A673 (cell line): Measurements from ENCODE around the gene PXDN. TPM values are rescaled to one million over a fixed set of nuclear protein-coding genes. Genes with fewer than 3 reads are reported as not detected.

ENCODE experiments used
- BruUV-seq: library from RNA; stranded (reverse); fragments of 400-500 nt; replicated peaks from 2 replicates; lab custom pipeline; 2021; lab: Mats Ljungman, UMichigan
- CTCF ChIA-PET: fragments of 300-600 bp; sonication (Branson Sonifier 250); formaldehyde crosslinking; loops from one replicate; lab custom pipeline; 2022; ENCODE audit warnings: antibody characterized with exemption; lab: Charles Lee
- POLR2A ChIA-PET: fragments of 300-600 bp; sonication (Branson Sonifier 250); formaldehyde crosslinking; loops from one replicate; lab custom pipeline; 2022; ENCODE audit warnings: antibody characterized with exemption; ENCODE audit not compliant: low non-redundant PET; lab: Charles Lee
- DNase-seq: peaks from one replicate; pipeline ENCODE4 v3.0.0-alpha.2; 2015; ENCODE audit warnings: low spot score
- H3K27ac ChIP-seq: fragments of 200-600 bp; sonication (generic); 2 replicates; pipeline ENCODE4 v1.5.1; 2016; ENCODE audit warnings: mixed run types, low read depth, mild to moderate bottlenecking, mixed read lengths, antibody characterized with exemption, low read length; ENCODE audit not compliant: poor library complexity, severe bottlenecking
- H3K27me3 ChIP-seq: fragments of 200-600 bp; sonication (generic); replicated peaks from 2 replicates; pipeline ENCODE4 v1.6.1; 2017; ENCODE audit warnings: mixed run types, low read depth, mild to moderate bottlenecking, mixed read lengths, antibody characterized with exemption, low read length; ENCODE audit not compliant: insufficient read depth, poor library complexity
- H3K36me3 ChIP-seq: fragments of 200-600 bp; sonication (generic); 2 replicates; pipeline ENCODE4 v1.6.1; 2016; ENCODE audit warnings: mixed run types, mild to moderate bottlenecking, mixed read lengths, antibody characterized with exemption, low read length; ENCODE audit not compliant: insufficient read depth, poor library complexity, severe bottlenecking
- H3K4me1 ChIP-seq: fragments of 200-600 bp; sonication (generic); 2 replicates; pipeline ENCODE4 v1.6.1; 2017; ENCODE audit warnings: mixed run types, mild to moderate bottlenecking, mixed read lengths, antibody characterized with exemption, low read length; ENCODE audit not compliant: insufficient read depth, poor library complexity, severe bottlenecking
- H3K4me3 ChIP-seq: fragments of 200-600 bp; sonication (generic); 2 replicates; pipeline ENCODE4 v1.5.1; 2016; ENCODE audit warnings: low read depth, mixed run types, mild to moderate bottlenecking, mixed read lengths, low read length; ENCODE audit not compliant: poor library complexity, severe bottlenecking
- H3K9me3 ChIP-seq: fragments of 200-600 bp; sonication (generic); 2 replicates; pipeline ENCODE4 v1.6.1; 2016; ENCODE audit warnings: mixed run types, low read depth, mild to moderate bottlenecking, mixed read lengths, antibody characterized with exemption, low read length; ENCODE audit not compliant: poor library complexity, severe bottlenecking
- EZH2 ChIP-seq: fragments of 200-600 bp; sonication (generic); IDR thresholded peaks from 2 replicates; pipeline ENCODE4 v1.6.1; 2017; ENCODE audit warnings: borderline replicate concordance, low read depth, mild to moderate bottlenecking, mixed read lengths, antibody characterized with exemption, low read length; ENCODE audit not compliant: poor library complexity, severe bottlenecking
- intact Hi-C: fragments of 100-400 bp; cut with micrococcal nuclease; formaldehyde crosslinking; loops from one replicate; pipeline ENCODE4 v1.10.0; 2022; ENCODE audit not compliant: unreplicated experiment
- total RNA-seq: library from RNA; stranded (reverse); gene quantifications from 2 replicates; pipeline ENCODE4 v1.2.3, GENCODE V29; 2021
- TF ChIP-seq, protein P1 (sequence below): fragments of 300-800, 200-600 bp; sonication (generic); conservative IDR thresholded peaks from 2 replicates; pipeline ENCODE4 v1.5.1; 2017; ENCODE audit warnings: low read depth, mild to moderate bottlenecking, antibody characterized with exemption, low read length, moderate library complexity, mixed read lengths

PXDN gene
- total RNA-seq, 1 experiment from 2014 or later: 162 TPM

DNA sequence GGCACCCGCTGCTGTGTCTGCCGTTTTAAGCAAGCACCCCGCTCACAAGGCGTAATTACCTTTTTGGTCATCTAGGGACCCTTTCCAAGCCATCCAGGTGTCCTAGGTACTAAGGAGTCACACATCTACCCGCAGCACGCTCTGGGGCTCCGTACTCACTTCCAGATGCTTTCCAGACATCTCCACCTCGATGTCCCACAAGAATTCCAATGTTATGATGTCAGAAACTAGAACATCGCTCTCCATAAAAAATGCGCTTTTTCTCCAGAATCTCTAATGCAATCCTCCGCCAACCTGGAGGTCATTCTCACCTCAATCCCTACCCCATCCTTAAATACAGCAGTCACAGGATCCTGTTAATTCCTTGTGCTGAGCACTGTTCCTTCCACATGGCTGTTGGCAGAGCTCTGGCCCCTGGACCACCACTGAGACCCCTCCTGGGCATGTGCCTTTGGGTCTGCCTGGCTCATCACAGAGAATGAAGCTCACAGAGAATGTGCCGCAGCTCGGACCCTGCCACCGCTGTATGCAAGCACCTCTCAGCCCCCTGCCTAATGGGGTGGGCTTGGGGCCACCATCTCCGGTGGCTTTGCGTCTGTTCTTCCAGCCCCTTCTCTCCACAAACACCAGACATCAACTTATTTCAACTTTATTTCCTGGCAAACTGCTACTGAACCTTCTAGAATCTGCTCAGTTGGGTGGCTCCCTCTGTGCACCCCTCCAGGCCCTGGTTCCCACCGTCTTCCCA, 4.6 kb upstream of the PXDN start:
- DNase-seq: no peak
- BruUV-seq: no TSS peak
- ChIA-PET POLR2A (no interaction called here), CTCF (no interaction called here)
- TF ChIP-seq, protein P1, sequence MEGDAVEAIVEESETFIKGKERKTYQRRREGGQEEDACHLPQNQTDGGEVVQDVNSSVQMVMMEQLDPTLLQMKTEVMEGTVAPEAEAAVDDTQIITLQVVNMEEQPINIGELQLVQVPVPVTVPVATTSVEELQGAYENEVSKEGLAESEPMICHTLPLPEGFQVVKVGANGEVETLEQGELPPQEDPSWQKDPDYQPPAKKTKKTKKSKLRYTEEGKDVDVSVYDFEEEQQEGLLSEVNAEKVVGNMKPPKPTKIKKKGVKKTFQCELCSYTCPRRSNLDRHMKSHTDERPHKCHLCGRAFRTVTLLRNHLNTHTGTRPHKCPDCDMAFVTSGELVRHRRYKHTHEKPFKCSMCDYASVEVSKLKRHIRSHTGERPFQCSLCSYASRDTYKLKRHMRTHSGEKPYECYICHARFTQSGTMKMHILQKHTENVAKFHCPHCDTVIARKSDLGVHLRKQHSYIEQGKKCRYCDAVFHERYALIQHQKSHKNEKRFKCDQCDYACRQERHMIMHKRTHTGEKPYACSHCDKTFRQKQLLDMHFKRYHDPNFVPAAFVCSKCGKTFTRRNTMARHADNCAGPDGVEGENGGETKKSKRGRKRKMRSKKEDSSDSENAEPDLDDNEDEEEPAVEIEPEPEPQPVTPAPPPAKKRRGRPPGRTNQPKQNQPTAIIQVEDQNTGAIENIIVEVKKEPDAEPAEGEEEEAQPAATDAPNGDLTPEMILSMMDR: no peak
- no peak for TF ChIP-seq EZH2
- H3K9me3 ChIP-seq: peaks cover 1% of the 10 kb centered on the region
- H3K27me3 ChIP-seq: no peaks in the 10 kb centered on the region
- H3K4me1 ChIP-seq: no peaks in the 10 kb centered on the region
- no peak overlapping the region for H3K4me3 ChIP-seq
- H3K27ac ChIP-seq: no peak overlapping the region
- intact Hi-C loops: no loop called here
- no peaks in the 10 kb centered on the region for H3K36me3 ChIP-seq

DNA sequence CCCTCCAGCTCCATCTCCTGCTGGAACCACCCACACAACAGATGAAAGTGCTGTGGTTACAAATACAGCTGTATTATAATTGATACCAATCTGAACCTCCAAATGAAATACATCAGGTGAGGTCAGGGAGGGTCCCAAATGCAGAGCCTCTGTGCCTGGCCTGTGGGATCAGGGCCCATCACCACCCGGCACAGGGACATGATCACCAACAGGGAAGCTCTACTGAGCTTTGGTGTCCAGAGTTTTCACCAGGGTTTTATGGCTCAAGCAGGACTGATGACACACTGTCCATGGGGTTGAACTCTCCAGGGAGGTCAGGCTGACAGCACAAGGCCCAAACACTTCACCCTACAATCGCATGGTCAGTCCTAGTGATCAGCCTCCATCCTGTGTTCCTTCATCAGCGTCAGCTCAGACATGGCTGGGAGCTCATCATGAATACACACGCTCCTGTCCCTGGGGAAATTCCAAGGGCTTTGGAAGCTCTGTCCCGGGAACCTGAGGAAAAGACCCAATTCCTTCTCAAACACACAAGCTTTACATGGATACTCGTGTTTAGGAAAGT, 3.9 kb upstream of the PXDN start:
- no TSS peak for BruUV-seq
- H3K36me3 ChIP-seq: no peaks in the 10 kb centered on the region
- POLR2A ChIA-PET: no interaction called here
- no peak overlapping the region for H3K27ac ChIP-seq
- H3K27me3 ChIP-seq: no peaks in the 10 kb centered on the region
- no peaks in the 10 kb centered on the region for H3K9me3 ChIP-seq
- intact Hi-C loops: no loop called here
- CTCF ChIA-PET: no interaction called here
- TF ChIP-seq EZH2: no peak
- TF ChIP-seq, protein P1: no peak
- H3K4me1 ChIP-seq: no peaks in the 10 kb centered on the region
- DNase-seq: no peak
- no peak overlapping the region for H3K4me3 ChIP-seq

DNA sequence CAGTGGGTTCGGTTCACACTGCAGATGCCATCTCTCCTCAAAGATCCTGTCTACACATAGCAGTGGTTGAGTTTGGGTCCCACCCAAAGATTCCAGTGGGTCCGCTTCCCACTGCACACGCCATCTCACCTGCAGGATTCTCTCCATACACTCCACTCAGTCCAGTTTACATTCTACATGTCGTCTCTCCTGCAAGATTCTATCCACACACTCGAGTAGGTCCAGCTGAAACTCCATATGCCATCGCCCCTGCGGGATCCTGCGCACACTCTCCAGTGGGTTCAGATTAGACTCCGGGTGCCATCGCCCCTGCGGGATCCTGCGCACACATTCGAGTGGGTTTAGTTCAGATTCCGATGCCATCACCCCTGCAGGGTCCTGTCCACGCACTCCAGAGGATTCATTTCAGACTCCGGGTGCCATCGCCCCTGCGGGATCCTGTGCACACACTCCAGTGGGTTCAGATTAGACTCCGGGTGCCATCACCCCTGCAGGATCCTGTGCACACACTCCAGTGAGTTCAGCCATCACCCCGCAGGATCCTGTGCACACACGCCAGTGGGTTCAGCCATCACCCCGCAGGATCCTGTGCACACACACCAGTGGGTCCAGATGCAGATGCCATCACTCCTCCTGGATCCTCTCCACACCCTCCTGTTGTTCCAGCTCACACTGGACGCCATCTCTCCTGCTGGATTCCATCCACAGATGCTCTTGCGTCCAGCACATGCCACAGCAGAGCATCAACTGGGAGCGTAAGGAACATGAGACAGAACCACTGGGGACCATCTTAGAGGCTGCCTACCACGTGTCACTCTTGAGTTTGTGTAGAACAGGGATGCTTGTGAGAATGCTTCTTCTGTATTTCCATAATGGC, 3.0 kb upstream of the PXDN start:
- Histone ChIP-seq H3K36me3 (peaks cover 3% of the 10 kb centered on the region), H3K4me3 (no peak overlapping the region), H3K4me1 (peaks cover 4% of the 10 kb centered on the region), H3K27me3 (no peaks in the 10 kb centered on the region), H3K9me3 (no peaks in the 10 kb centered on the region), H3K27ac (no peak overlapping the region)
- ChIA-PET POLR2A (no interaction called here), CTCF (no interaction called here)
- TF ChIP-seq, protein P1: no peak
- TF ChIP-seq EZH2: no peak
- no TSS peak for BruUV-seq
- intact Hi-C loops: no loop called here
- DNase-seq: no peak
